PC-3 (cell line): ENCODE results near the gene RMDN2.

ENCODE experiments used
- CTCF ChIP-seq: fragments of 300-600 bp; sonication (generic); conservative IDR thresholded peaks from 2 replicates; pipeline ENCODE4 v1.5.1; 2017; ENCODE audit warnings: antibody characterized with exemption, low read depth, mild to moderate bottlenecking, low read length
- EZH2 ChIP-seq: fragments of 300-600 bp; sonication (generic); IDR thresholded peaks from one replicate; pipeline ENCODE4 v1.6.1; 2017; ENCODE audit warnings: antibody characterized with exemption, mild to moderate bottlenecking, low read length; ENCODE audit not compliant: unreplicated experiment

- TF ChIP-seq CTCF (no peak), EZH2 (no peak)
Observed at GRCh38 chr2:38056216-38056615, 131.1 kb downstream of the RMDN2 start.
